Neural crest cell (in vitro differentiated cells): ENCODE results near the gene PRICKLE2. TPM values are rescaled to one million over a fixed set of nuclear protein-coding genes. Genes with fewer than 3 reads are reported as not detected.

ENCODE experiments used
- DNase-seq: peaks from one replicate; pipeline ENCODE4 v3.0.0; 2021; ENCODE audit warnings: low read depth, mixed read lengths, low spot score
- H3K27ac Mint-ChIP-seq: one replicate; pipeline ENCODE4 v1.8.0; 2021; ENCODE audit warnings: mild to moderate bottlenecking, mixed read lengths; ENCODE audit not compliant: unreplicated experiment
- H3K27me3 Mint-ChIP-seq: 2 replicates; pipeline ENCODE4 v1.8.0; 2021; ENCODE audit warnings: low read depth, mild to moderate bottlenecking, mixed read lengths
- H3K36me3 Mint-ChIP-seq: 2 replicates; pipeline ENCODE4 v1.8.0; 2021; ENCODE audit warnings: low read depth, mild to moderate bottlenecking, mixed read lengths
- H3K4me1 Mint-ChIP-seq: 2 replicates; pipeline ENCODE4 v1.8.0; 2021; ENCODE audit warnings: mixed read lengths
- H3K4me3 Mint-ChIP-seq: one replicate; pipeline ENCODE4 v1.8.0; 2021; ENCODE audit warnings: mild to moderate bottlenecking, mixed read lengths
- H3K9me3 Mint-ChIP-seq: 2 replicates; pipeline ENCODE4 v1.8.0; 2021; ENCODE audit warnings: mixed read lengths
- CTCF ChIP-seq: fragments of 200-600 bp; sonication (generic); conservative IDR thresholded peaks from 2 replicates; pipeline ENCODE4 v1.5.0; 2021; ENCODE audit warnings: antibody characterized with exemption, mild to moderate bottlenecking
- total RNA-seq: library from RNA; stranded (reverse); gene quantifications from 2 replicates; pipeline ENCODE4 v1.2.1, GENCODE V29; 2021

PRICKLE2 gene
- total RNA-seq, 1 donor from 2014 or later, result 11.8 TPM

- no peak for TF ChIP-seq CTCF
- Mint-ChIP-seq H3K27me3 (no peaks in the 10 kb centered on the region), H3K4me1 (no peaks in the 10 kb centered on the region), H3K36me3 (peaks cover 5% of the 10 kb centered on the region), H3K4me3 (no peak overlapping the region), H3K9me3 (no peaks in the 10 kb centered on the region), H3K27ac (no peak overlapping the region)
- DNase-seq, result no peak
Observed at GRCh38 chr3:64140651-64141050, 84.6 kb downstream of the PRICKLE2 start.

- H3K27ac Mint-ChIP-seq, result no peak overlapping the region
- no peak overlapping the region for H3K4me3 Mint-ChIP-seq
- no peaks in the 10 kb centered on the region for H3K9me3 Mint-ChIP-seq
- no peaks in the 10 kb centered on the region for H3K4me1 Mint-ChIP-seq
- H3K36me3 Mint-ChIP-seq, result peaks cover 5% of the 10 kb centered on the region
- DNase-seq, result no peak
- no peak for TF ChIP-seq CTCF
- no peaks in the 10 kb centered on the region for H3K27me3 Mint-ChIP-seq
Observed at GRCh38 chr3:64138656-64139375, 86.5 kb downstream of the PRICKLE2 start.

- TF ChIP-seq CTCF, result no peak
- Mint-ChIP-seq H3K27ac (no peak overlapping the region), H3K36me3 (peaks cover 2% of the 10 kb centered on the region), H3K4me1 (no peaks in the 10 kb centered on the region), H3K9me3 (no peaks in the 10 kb centered on the region), H3K4me3 (no peak overlapping the region), H3K27me3 (no peaks in the 10 kb centered on the region)
- DNase-seq, result no peak
Observed at GRCh38 chr3:64138046-64138445, 87.2 kb downstream of the PRICKLE2 start.

- Mint-ChIP-seq H3K36me3 (peaks cover 2% of the 10 kb centered on the region), H3K27me3 (no peaks in the 10 kb centered on the region), H3K9me3 (no peaks in the 10 kb centered on the region), H3K4me1 (peaks cover 6% of the 10 kb centered on the region), H3K4me3 (no peak overlapping the region), H3K27ac (no peak overlapping the region)
- DNase-seq, result no peak
- no peak for TF ChIP-seq CTCF
Observed at GRCh38 chr3:64134882-64135281, 90.4 kb downstream of the PRICKLE2 start.

GRCh38 chr3:64133987-64134386 is 91.3 kb downstream of the PRICKLE2 start:
- Mint-ChIP-seq H3K4me3 (no peak overlapping the region), H3K27me3 (no peaks in the 10 kb centered on the region), H3K4me1 (peaks cover 6% of the 10 kb centered on the region), H3K27ac (no peak overlapping the region), H3K9me3 (no peaks in the 10 kb centered on the region), H3K36me3 (peaks cover 2% of the 10 kb centered on the region)
- TF ChIP-seq CTCF, result no peak
- no peak for DNase-seq
